Thyroid gland (tissue), 4 donors: ENCODE results near the gene ADORA2A.
"Not testable (repeated sequence)": the region's sequence is repeated elsewhere in the genome, so short reads cannot be mapped to it uniquely, and the experiment has no call there.

ENCODE experiments used
- CTCF ChIP-seq, 6 experiments: fragments of 200-600 bp in 3 of 6; fragments of 450-650 bp in 3 of 6; sonication (generic) in 3 of 6; IDR thresholded peaks; one replicate each; pipeline ENCODE4 v1.5.1; 2016 to 2019; ENCODE audit warnings: antibody characterized with exemption in 6 of 6, mild to moderate bottlenecking in 2 of 6, inconsistent platforms in 1 of 6, moderate library complexity in 1 of 6
- POLR2A ChIP-seq, 2 donors: fragments of 450-650 bp; IDR thresholded peaks; one replicate each; pipeline ENCODE4 v1.6.1; 2017; ENCODE audit warnings: antibody characterized with exemption in 2 of 2, mild to moderate bottlenecking in 2 of 2, moderate library complexity in 1 of 2

GRCh38 chr22:24489434-24489833, 62.0 kb downstream of the ADORA2A start:
- not testable (repeated sequence) for TF ChIP-seq CTCF, POLR2A (IDR thresholded peaks at IDR 0.05)
